GM18526 (cell line): Measurements from ENCODE around the gene CHRM4.

Experiments
- POLR2A ChIP-seq: IDR thresholded peaks from 3 replicates; pipeline ENCODE4 v1.6.1; 2011; ENCODE audit not compliant: insufficient read length; ENCODE audit errors: extremely low read depth

CHRM4 gene

GRCh38 chr11:46378811-46379481 is 12.6 kb downstream of the CHRM4 start:
- no peak for TF ChIP-seq POLR2A

- TF ChIP-seq POLR2A, result no peak
These were observed 13.3 kb downstream of the CHRM4 start for GRCh38 chr11:46378296-46378695.

- TF ChIP-seq POLR2A, result no peak
These were observed 13.7 kb downstream of the CHRM4 start for GRCh38 chr11:46377831-46378230.

GRCh38 chr11:46377290-46377689 is 14.3 kb downstream of the CHRM4 start:
- no peak for TF ChIP-seq POLR2A

- no peak for TF ChIP-seq POLR2A
These were observed 15.1 kb downstream of the CHRM4 start for GRCh38 chr11:46376258-46377050.

- no peak for TF ChIP-seq POLR2A
These were observed 16.0 kb downstream of the CHRM4 start for GRCh38 chr11:46375392-46376101.

- no peak for TF ChIP-seq POLR2A
These were observed 16.8 kb downstream of the CHRM4 start for GRCh38 chr11:46374815-46375214.

GRCh38 chr11:46373787-46374740 is 17.5 kb downstream of the CHRM4 start:
- no peak for TF ChIP-seq POLR2A

GRCh38 chr11:46372086-46372485 is 19.5 kb downstream of the CHRM4 start:
- TF ChIP-seq POLR2A, result no peak

- TF ChIP-seq POLR2A, result no peak
These were observed 21.3 kb downstream of the CHRM4 start for GRCh38 chr11:46370253-46370652.

- no peak for TF ChIP-seq POLR2A
These were observed 22.0 kb downstream of the CHRM4 start for GRCh38 chr11:46369458-46370152.

- TF ChIP-seq POLR2A, result no peak
These were observed 23.7 kb downstream of the CHRM4 start for GRCh38 chr11:46367916-46368267.

- no peak for TF ChIP-seq POLR2A
These were observed 24.2 kb downstream of the CHRM4 start for GRCh38 chr11:46367244-46367915.

GRCh38 chr11:46366661-46367161 is 24.9 kb downstream of the CHRM4 start:
- no peak for TF ChIP-seq POLR2A
